NK-92 (cell line): ENCODE measurements around the gene ACACA.

Experiments
- DNase-seq: peaks from one replicate; lab custom pipeline; 2025; ENCODE audit not compliant: unreplicated experiment; lab: John Stamatoyannopoulos, UW

ACACA gene

GRCh38 chr17:37137906-37138514 lies 268.6 kb downstream of the ACACA start:
- no peak for DNase-seq

DNA sequence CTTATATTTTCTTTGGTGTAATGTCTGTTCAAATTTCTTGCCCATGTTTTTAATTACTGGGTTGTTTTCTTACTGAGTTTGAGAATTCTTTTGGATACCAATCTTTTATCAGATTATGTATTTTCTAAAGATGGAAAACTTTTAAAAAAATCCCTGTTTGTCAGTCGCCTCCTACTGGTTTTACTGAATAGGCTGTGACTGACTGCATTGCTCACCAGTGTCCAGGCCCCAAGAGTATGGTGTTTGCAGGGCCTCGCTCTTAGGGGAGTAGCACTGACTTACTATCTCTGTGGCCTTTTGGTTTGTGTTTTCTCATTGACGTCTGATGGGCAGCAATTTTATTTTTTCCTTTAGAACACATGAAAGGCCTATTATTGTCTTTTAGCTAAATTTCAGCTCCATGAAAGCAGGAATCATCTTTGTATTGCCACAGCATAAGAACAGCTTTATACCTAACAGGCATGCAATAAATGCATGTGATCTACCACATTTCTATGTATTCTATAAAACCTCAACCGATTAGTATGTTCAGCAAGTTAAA lies 269.5 kb downstream of the ACACA start:
- no peak for DNase-seq

DNA sequence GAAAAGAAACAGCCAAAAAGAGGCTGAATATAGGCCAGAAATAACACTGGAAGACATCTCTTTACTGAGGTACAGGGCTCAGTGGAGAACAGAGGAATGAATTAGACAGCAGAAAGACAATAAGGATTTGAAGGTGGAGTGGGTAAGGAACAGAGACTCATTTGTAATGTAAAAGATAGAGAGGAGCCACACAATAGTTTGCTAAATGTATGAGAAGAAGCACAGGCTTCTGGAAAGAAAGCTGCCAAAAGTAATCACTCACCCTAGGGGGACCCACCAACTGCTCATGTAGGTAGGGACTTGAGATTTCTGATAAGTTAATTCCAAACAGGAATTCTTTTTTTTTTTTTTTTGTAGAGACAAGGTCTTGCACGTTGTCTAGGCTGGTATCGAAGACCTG lies 271.1 kb downstream of the ACACA start:
- no peak for DNase-seq

DNA sequence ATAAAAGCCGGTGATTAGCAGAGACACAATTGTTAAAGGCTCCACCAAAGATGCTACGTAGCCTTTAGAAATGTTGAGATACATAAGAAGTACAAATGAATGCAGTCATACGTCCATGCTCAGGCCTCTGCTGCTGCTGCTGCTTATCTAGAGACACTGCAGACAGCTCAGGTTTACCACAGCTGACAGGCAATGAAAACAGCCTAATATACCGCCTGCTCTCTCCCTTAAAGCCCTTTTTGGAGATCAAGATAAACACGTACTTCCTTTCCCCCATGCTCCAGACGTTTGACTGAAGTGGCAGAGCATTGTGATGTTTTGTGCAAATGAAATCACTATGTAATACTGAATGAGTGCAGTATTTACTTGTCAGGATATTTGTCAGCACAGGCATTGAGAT lies 272.6 kb downstream of the ACACA start:
- DNase-seq = no peak

DNA sequence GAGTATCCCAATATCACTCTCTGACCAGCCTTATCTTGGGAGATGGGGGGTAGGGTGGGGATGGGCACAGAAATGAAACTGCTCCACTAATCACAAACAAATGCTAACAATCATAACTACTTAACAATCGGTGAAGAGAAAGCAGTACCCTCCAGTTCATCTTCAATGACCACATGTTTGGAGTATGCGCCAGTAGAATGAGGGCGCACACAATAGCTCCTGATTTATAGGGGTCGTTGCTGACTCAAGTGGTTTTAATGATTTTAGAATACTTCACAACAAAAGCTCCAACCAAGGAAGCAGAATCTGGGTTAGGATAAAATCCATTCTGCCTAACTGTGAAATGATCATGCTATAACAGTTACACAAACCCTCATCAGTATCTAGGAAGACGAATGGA lies 273.5 kb downstream of the ACACA start:
- no peak for DNase-seq

DNA sequence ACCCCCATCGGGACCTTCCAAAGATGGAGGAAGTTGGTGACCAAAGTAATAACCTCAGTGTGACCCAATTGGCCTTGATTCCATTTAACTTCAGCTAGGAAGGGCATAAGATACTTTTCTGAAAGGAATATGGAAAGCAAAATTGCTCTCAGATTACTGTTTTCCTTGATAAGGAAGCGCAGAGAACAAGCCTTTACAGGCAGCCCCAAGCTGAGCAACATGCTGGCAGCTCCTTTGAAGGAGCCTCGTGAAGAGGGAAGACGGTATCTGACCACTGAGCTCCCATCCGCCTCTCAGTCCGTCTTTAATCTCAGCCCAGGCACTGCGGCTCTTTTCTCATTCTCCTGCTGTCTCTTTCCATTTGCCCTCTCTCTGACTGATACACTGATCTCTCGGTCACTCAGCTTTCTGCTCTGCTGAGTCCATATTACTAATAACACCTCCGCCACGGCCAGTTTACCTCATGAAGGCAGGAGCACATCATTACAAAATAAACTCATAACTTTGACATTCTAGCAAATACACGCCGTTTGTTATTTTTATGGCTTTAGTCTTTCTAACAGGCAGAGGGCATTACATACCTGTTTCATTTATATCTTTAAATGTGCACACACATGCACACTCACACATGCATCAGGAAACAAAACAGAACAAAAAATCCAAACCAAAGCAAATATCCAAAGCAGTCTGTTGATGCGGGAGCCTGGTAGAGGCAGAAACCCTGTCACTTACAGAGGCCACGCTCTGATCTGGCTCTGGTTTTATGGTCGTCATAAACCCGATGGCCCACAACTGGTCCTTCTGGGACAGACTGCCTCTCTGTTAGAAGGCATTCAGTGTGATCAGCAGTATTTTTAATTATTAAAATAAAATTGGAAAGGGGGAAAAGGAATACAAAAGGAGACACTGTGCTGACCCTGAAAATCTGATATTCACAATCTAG lies 274.7 kb downstream of the ACACA start:
- DNase-seq = no peak

DNA sequence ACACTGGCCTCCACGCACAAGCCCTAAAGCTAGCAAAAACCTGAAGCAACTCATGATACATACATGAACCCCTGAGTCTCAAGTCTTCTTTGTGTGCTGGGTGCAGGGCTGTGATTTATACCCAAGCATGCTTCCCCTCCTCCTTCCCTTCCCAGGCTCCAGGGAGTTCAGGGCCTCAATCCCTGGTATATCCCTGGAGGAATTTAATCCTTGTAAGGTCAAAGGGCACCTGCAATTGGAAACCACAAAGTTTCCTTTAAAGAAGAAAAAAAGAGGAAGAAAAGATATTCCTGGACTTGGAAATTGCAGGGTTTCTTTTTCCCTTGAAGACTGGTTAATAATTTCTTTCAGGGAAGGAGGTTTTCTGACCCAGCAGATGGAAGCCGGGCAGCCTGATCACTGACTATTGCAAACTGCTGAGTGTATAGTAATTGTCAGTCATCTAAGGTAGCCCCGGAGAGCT lies 275.6 kb downstream of the ACACA start:
- no peak for DNase-seq

GRCh38 chr17:37124821-37125173 lies 281.8 kb downstream of the ACACA start:
- DNase-seq = no peak

GRCh38 chr17:37123941-37124820 lies 282.5 kb downstream of the ACACA start:
- DNase-seq = no peak

DNA sequence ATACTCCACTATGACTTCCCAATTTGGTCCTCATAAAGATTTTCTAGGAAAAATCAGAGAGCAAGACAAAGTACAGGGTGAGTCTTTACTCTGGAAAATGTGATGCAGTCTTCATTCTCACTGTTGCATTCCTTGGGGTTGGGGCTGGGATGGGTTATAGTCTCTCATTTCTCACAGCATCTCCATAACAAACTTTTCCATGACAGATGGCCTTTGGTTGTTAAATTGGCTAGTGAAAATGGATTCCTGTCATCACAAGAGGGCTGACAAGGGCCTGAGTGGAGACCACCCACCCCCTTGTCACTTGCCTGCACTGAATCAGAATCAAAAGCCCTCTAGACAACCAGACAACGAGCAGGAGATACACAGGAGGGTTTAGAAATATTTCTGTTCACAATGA lies 283.2 kb downstream of the ACACA start:
- DNase-seq = no peak

DNA sequence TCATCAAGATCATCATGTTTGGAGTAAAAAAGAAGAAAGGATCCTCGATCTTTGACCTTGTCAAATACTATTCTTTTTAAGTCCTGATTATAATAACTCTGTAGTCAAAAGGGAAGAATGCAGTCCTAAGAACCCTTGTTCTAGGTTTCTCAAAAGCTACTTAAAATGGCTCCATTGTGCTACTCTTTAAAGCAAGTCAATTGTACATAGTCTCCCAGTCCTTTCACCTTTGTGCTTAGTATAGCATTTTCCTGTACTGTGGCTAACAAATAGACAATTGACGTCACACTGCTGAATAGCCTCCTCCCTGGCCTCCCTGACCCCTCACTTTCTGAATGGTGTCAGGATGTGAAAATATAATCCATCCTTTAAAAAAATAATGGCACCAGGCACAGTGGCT lies 285.0 kb downstream of the ACACA start:
- DNase-seq = no peak

DNA sequence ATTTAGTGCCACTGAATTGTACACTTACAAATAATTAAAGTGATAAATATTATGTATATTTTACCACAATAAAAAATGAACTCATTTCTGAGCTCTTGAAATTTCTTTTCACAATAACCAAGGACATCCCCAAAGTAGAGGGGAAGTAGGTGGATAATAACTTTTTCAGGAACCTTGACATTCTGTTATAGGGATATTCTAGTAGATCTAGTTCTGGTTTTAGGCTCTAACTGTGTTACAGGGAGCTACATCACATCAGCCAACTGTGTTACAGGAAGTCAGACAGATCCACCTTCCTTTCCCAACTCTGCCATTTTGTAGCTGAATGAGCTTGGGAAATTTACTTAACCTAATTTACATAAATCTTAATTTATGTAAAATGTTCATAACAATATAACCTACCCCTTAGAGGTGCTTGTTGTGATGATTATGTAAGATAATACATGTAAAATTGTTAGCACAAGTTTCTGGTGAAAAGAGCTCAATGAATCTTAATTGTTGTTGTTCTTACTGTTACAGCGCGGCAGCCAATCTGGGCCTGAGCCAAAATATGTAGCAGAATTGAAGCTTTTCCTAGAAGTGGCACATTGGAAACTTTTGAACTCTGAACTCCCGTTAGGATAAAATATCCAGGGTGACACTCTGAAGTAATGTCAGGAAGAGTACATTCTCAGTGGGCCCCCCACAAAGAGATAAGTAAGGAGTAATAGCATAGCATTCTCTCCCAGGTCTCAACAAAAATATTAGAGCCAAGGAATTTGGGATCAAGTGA lies 288.1 kb downstream of the ACACA start:
- DNase-seq = no peak

DNA sequence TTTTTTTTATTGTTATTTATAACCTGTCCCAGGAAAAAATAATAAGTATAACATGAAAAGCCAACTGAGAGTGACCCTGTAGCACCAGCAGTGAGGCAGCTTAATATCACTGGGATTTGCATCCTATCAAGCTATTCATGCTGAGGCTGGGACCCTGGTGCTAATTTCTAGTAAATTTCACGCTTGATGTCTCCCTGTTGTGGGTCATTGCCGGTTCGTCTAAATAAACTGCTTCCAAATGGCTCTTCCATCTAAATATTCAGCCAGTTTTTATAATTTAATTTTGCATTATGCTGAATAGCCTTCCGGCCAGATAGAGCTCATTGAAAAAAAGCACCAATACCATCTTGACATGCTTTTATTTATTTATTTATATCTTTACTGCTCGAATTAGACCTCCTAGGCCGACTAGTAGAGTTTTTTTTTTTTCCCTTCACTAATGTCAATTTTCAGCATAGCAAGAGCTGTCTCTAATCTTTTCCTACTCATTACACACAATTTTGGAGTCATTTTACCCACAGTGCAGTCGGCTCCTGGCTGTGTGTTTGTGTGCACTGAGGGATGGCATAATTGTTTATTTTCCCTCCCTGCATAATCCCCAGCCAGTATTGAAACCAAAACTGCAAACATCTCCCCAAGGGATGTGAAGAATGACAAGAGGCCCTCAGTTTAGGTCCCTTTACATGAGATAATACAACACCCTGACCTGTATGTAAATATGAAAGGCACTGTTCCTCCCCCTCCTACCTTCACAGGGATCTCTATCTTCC lies 289.1 kb downstream of the ACACA start:
- DNase-seq = no peak

- no peak for DNase-seq
Observed at GRCh38 chr17:37116671-37117185, 289.9 kb downstream of the ACACA start.

GRCh38 chr17:37111329-37111728 lies 295.3 kb downstream of the ACACA start:
- DNase-seq = no peak

DNA sequence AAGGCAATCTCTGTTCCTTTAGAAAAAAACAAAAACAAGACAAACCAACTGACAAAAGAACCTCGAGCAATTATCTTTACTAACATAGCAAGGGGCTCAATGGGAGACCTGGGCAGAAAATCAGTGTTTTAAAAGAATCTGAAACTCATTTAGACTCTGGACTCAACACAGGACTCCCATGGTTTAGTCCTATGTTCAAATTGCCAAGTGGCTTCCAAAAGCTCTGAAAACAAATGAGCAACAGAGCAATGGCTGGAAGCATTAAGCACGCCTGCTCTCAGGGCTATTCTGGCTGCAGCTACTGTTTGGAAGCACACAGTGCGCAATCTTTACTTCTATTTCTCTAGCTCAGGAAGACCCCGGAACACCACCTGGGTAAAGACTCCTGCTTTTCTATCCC lies 295.9 kb downstream of the ACACA start:
- no peak for DNase-seq

DNA sequence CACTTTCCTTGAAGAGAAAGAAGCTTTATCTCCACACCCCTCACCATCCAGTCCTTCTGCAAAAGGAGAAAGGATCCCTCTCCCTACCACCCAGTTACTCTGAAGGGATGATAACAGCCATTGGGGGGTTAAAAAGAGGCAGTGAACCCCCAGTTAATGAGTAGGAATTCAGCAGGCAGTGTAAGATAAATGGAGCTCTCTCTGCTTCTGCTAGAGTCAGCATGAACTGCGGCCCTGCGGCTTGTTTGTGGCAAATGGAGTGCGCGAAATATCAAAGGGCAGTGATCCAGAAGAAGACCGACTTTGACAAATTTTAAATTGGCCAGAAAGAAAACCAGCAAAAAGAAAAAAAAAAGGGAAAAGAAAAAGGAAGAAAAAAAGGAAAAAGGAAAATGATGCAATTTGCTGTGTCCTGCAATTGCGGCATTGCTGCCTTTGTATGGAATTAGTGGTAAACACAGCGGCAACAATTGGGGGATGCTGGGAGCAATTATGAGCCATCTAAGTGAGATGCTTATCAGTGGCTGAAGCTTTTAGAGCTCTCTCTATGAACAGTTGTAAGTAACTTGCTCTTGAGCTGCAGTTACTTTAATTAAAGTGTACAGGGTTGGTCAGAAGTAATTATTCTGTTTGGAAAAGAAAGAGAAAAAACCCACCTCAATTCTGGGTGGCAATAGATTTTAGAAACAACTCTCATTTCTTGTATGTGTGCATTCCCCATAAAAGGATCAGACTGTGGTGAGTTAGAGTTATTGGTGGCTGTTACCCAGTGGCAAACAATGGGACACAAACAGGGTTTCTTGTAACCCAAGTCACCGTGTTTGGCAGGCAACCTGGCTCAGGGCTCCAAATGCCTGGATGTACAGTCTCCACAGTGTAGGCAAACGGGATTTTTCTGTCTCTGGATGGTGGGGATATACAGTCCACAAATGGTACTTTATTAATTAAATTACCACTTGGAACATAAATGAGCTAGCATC lies 296.6 kb downstream of the ACACA start:
- DNase-seq = no peak

DNA sequence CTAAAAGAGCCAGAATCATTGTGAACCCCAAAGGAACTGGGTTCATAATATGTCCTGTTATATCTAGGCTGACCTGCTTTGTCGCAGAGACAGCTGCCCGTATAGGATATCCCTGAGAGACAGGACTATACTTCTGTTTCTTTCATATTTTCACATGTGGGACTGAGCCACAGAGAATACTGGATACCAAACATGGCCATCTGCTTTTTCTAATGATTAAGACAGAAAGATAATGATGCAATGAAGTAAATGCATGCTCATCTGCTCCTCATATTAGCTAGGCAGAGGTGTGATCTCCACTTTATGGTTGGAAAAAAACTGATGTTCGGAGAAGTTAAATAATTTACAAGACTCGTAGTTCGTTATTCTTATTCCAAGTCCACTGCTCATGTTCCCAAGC lies 297.5 kb downstream of the ACACA start:
- DNase-seq = no peak
